Natural killer cell treated with Interleukin-12 subunit alpha and Interleukin-12 subunit beta and Interleukin-15 and Interleukin-18, amount 100 ng/mL, for 72 hours (primary cell): ENCODE measurements around the gene OSBPL9. TPM values are rescaled to one million over a fixed set of nuclear protein-coding genes. Genes with fewer than 3 reads are reported as not detected.

Experiments used
- ATAC-seq, 2 donors: fragments of 150-1000 bp; cut with Tn5 transposase in 1 of 2; sonication (Bioruptor Pico), chemical (Tn5 transposase) in 1 of 2; 2 replicates each; pipeline ENCODE4 v1.10.0; 2021
- DNase-seq: peaks from one replicate; pipeline ENCODE4 v3.0.0; 2022; ENCODE audit warnings: low spot score
- H3K27ac Mint-ChIP-seq, 2 donors: 1 replicate in 1 of 2; 2 replicates in 1 of 2; pipeline ENCODE4 v1.8.0; 2022; ENCODE audit warnings: mixed read lengths in 2 of 2, mild to moderate bottlenecking in 1 of 2, moderate library complexity in 1 of 2
- H3K27me3 Mint-ChIP-seq, 2 donors: 1 replicate in 1 of 2; 2 replicates in 1 of 2; pipeline ENCODE4 v1.8.0; 2022; ENCODE audit warnings: mixed read lengths in 2 of 2
- H3K36me3 Mint-ChIP-seq: one replicate; pipeline ENCODE4 v1.8.0; 2022; ENCODE audit warnings: mixed read lengths
- H3K4me1 Mint-ChIP-seq, 2 donors: 1 replicate in 1 of 2; 2 replicates in 1 of 2; pipeline ENCODE4 v1.8.0; 2022; ENCODE audit warnings: low read depth in 2 of 2, mixed read lengths in 2 of 2, mild to moderate bottlenecking in 1 of 2
- H3K4me3 Mint-ChIP-seq: one replicate; pipeline ENCODE4 v1.8.0; 2022; ENCODE audit warnings: mixed read lengths
- H3K9me3 Mint-ChIP-seq: 2 replicates; pipeline ENCODE4 v1.8.0; 2022; ENCODE audit warnings: mixed read lengths
- total RNA-seq, 2 donors: library from RNA; stranded (reverse); gene quantifications; one replicate each; pipeline ENCODE4 v1.2.3, GENCODE V29; 2022

The OSBPL9 gene
- total RNA-seq, 2 donors from 2014 or later = 55.6 to 55.7 TPM

DNA sequence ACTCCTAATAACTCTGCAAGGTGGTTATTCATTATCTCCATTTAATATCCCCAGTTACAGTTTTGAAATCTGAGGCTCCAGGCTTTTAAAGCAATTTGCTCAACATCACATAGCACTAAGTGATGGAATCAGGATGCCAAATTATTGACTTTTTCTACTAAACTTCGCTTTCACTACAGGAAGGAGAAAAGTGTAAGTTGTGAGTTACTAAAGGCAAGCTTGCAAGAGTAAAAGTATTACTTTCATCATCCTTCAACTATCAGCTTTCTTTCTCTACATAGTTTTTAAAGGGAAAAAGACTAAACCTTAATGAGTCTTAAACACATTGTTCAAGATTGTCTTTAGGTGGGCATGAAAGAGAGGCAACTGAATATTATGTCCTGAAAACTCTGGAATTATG is 1.8 kb downstream of the OSBPL9 start:
- Mint-ChIP-seq H3K9me3 (no peaks in the 10 kb centered on the region), H3K4me1 (peaks cover 22 to 30% of the 10 kb centered on the region in 2 donors), H3K27ac (no peak overlapping the region), H3K4me3 (no peak overlapping the region), H3K27me3 (no peaks in the 10 kb centered on the region), H3K36me3 (no peaks in the 10 kb centered on the region)
- ATAC-seq (no peak), DNase-seq (no peak)

DNA sequence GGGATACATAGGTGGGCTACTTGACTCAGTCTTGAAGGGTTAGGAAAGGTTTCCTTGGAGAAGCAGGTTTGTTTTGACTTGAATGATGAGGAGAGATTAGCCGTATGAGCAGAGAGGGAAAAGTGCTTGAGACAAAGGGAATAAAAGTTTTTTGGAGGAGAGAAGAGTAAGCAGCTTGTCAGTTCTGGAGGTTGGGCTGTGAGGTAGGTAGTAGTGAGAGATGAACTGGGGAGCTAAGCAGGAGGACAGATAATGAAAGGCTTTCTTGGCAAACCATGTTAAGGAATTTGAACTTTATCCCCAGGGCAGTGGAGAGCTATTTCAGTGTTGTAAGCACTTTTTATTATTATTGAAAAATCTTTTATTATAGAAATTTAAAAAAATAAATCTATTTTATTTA is 3.6 kb downstream of the OSBPL9 start:
- H3K36me3 Mint-ChIP-seq = no peaks in the 10 kb centered on the region
- H3K4me3 Mint-ChIP-seq = no peak overlapping the region
- DNase-seq = no peak
- H3K27me3 Mint-ChIP-seq = no peaks in the 10 kb centered on the region
- peaks cover 28 to 36% of the 10 kb centered on the region in 2 donors for H3K4me1 Mint-ChIP-seq
- H3K27ac Mint-ChIP-seq = no peak overlapping the region
- H3K9me3 Mint-ChIP-seq = no peaks in the 10 kb centered on the region
- ATAC-seq = no peak

DNA sequence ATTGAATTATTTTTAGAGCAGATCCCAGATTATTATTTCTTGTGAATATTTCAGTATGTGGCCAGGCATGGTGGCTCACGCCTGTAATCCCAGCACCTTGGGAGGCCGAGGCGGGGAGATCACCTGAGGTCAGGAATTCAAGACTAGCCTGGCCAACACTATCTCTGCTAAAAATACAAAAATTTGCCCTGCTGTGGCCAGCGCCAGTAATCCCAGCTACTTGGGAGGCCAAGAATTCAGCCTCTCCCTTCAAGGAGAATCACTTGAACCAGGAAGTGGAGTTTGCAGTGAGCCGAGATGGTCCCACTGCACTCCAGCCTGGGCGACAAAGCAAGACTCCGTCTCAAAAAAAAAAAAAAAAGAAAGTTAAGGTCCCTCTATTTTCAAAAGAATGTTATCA is 4.3 kb downstream of the OSBPL9 start:
- Mint-ChIP-seq H3K9me3 (no peaks in the 10 kb centered on the region), H3K4me3 (no peak overlapping the region), H3K36me3 (no peaks in the 10 kb centered on the region), H3K27ac (no peak overlapping the region), H3K4me1 (peaks cover 27 to 36% of the 10 kb centered on the region in 2 donors), H3K27me3 (no peaks in the 10 kb centered on the region)
- ATAC-seq (no peak), DNase-seq (no peak)

DNA sequence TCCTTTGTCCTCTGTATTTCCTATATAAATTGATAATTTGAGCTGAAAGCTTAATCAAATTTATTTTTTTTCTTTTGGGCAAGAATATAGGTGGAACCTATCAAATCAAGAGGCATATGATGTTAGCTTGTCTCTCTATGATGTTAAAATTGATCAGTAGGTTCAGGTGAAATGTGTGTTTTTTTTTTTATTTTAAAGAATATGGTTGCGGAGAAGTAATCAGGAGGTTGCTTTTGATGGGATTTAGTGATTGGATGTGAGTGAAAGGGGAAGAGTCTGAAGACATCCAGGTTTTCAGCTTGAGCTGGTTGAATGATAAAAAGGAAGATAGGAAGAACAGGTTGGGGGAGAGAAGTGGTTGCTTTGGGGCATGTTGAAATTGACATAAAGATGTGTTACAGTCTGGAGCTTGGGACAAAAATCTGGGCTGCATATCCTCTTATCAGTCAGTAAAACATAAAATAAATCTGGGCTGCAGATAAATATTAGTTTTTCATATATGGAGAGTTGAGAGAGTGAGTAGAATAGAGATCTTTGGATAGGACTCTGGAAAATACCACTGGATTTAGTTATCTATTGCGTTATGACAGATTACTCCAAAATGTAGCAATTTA is 5.1 kb downstream of the OSBPL9 start:
- H3K4me1 Mint-ChIP-seq = peaks cover 24 to 39% of the 10 kb centered on the region in 2 donors
- H3K27me3 Mint-ChIP-seq = no peaks in the 10 kb centered on the region
- H3K9me3 Mint-ChIP-seq = no peaks in the 10 kb centered on the region
- H3K4me3 Mint-ChIP-seq = no peak overlapping the region
- ATAC-seq = no peak
- DNase-seq = no peak
- H3K27ac Mint-ChIP-seq = no peak overlapping the region
- H3K36me3 Mint-ChIP-seq = no peaks in the 10 kb centered on the region

DNA sequence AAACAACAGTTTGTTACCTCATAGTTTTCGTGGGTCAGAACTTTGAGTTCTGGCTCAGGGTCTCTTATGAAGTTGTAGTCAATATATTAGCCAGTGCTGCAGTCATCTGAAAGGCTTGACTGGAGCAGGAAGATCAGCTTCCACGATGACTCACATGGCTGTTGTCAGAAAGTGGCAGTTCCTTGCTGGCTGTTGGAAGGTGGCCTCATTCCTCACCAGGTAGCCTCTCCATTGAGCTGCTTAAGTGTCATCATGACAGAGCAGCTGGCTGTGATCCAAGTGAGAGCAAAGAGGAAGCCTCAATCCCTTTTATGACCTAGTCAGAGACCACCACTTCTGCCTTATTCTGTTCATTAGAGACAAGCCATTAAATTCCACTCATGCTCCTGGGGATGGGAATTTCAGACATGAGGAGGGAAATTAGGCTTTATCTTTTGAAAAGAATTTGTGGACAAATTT is 5.6 kb downstream of the OSBPL9 start:
- Mint-ChIP-seq H3K4me1 (peaks cover 21 to 34% of the 10 kb centered on the region in 2 donors), H3K27me3 (no peaks in the 10 kb centered on the region), H3K9me3 (no peaks in the 10 kb centered on the region), H3K4me3 (no peak overlapping the region), H3K36me3 (no peaks in the 10 kb centered on the region), H3K27ac (no peak overlapping the region)
- ATAC-seq = no peak
- no peak for DNase-seq

DNA sequence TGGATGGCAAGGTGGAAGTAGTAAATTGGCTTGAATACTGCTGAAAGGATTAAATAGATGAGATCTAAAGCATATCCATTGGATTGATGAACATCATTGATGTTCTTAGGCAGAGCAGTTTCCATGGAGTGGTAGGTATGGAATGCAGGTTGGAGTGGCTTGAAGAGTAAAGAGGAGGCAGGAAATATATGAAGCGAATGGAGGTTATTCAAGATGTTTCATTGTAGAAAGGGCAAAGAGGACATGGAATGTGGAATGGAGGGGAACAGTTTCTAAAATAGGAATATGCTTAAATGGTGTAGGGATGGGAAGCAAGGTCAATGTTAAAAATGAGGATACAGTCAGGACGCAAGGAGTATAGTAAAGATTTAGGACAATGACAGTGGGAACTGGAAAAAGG is 6.1 kb downstream of the OSBPL9 start:
- Mint-ChIP-seq H3K9me3 (no peaks in the 10 kb centered on the region), H3K36me3 (no peaks in the 10 kb centered on the region), H3K4me3 (no peak overlapping the region), H3K4me1 (peaks cover 17 to 29% of the 10 kb centered on the region in 2 donors), H3K27me3 (no peaks in the 10 kb centered on the region), H3K27ac (no peak overlapping the region)
- ATAC-seq (no peak), DNase-seq (no peak)

DNA sequence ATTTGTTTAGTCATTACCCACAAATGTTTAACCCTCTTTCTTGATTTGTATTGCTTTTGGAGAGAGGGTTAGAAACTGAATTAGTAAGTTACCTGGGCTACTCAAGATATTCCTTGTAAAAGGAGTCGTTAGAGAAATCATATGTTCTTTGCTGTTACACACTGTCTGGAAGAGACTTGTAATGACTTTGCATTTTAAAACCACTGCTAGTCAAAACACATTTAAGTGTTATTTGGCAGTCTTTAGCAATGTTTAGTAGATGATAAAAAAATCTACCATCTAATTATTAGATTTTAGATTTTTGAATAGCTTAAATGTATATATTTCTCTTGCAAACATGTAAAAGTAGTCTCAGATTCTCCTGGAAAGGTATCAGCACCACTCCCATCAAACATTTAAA is 6.6 kb downstream of the OSBPL9 start:
- H3K4me1 Mint-ChIP-seq = peaks cover 14 to 25% of the 10 kb centered on the region in 2 donors
- ATAC-seq = no peak
- H3K27me3 Mint-ChIP-seq = no peaks in the 10 kb centered on the region
- H3K27ac Mint-ChIP-seq = no peak overlapping the region
- no peak overlapping the region for H3K4me3 Mint-ChIP-seq
- no peaks in the 10 kb centered on the region for H3K36me3 Mint-ChIP-seq
- DNase-seq = no peak
- H3K9me3 Mint-ChIP-seq = no peaks in the 10 kb centered on the region

DNA sequence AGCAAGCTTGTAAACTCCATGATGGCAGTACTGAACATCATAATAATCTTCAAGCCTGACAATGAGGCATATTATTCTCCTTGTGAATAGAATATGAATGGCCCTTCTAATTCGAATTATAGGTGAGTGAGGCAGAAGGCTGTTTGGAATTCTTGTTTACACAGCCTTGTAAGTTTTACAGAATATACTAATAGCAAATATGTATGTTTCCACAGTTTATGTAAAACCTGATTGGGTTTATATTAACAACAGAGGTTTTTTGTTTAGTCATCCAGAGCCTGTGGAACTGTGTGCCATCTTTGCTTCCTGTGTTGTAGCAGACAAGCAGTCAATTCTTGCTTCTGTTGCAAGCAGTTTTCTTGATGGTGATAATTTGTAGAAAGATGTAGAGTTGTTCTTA is 8.0 kb downstream of the OSBPL9 start:
- Mint-ChIP-seq H3K9me3 (no peaks in the 10 kb centered on the region), H3K27ac (no peak overlapping the region), H3K27me3 (no peaks in the 10 kb centered on the region), H3K4me3 (no peak overlapping the region), H3K4me1 (peaks cover 19 to 30% of the 10 kb centered on the region in 2 donors), H3K36me3 (no peaks in the 10 kb centered on the region)
- ATAC-seq = no peak
- no peak for DNase-seq

DNA sequence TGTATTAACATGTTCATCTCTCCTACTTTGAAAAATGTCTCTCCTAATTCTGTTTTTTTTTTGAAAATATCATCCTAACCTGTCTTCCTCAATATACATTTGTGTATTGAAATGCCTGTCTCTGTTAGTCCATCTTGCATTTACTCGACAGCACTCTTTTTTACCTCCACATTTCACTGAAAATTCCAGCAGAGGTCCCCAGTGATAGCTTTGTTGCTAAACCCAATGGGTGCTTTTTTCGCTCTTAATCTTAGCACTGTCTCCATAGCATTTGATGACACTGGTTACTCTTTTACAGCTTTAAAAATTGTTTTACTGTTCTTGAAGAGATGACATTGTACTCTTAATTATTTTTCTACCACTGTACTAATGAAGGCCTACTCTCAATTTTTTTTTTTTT is 10.8 kb downstream of the OSBPL9 start:
- DNase-seq (no peak), ATAC-seq (no peak)
- no peak overlapping the region for H3K4me3 Mint-ChIP-seq
- H3K36me3 Mint-ChIP-seq = no peaks in the 10 kb centered on the region
- no peak overlapping the region for H3K27ac Mint-ChIP-seq
- peaks cover 14 to 16% of the 10 kb centered on the region in 2 donors for H3K4me1 Mint-ChIP-seq
- H3K9me3 Mint-ChIP-seq = no peaks in the 10 kb centered on the region
- H3K27me3 Mint-ChIP-seq = no peaks in the 10 kb centered on the region

DNA sequence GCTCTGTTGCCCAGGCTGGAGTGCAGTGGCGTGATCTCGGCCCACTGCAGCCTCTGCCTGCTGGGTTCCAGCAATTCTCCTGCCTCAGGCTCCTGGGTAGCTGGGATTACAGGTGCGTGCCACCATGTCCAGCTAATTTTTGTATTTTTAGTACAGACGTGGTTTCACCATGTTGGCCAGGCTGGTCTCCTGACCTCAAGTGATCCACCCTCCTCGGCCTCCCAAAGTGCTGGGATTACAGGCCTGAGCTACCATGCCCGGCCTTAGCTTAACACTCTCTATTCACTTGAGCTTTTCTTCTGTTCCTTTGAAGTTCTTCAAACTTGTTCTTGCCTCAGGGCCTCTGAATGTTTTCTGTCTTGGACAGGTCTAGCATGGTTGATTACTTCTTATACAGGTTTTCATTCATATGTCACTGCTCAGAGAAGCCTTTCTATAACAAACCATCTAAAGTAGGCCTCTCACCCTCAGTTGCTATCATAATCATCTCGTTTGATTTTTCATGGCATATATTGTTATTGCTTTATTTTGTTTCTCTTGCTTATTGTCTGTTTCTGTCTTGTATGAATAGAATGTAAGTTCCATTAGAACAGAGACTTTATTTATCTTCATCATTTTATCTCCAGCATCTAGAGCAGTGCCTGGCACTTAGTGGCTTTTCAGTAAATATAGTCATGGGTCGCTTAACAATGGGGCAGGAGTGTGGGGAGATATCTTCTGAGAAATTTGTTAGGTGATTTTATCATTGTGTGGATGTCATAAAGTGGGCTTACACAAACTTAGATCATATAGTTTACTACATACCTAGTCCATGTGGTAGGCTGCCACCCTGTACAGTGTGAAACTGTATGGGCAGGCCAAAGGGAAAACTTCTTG is 12.1 kb downstream of the OSBPL9 start:
- Mint-ChIP-seq H3K36me3 (no peaks in the 10 kb centered on the region), H3K27me3 (no peaks in the 10 kb centered on the region), H3K9me3 (no peaks in the 10 kb centered on the region), H3K27ac (no peak overlapping the region), H3K4me3 (no peak overlapping the region), H3K4me1 (peaks cover 11 to 16% of the 10 kb centered on the region in 2 donors)
- no peak for DNase-seq
- ATAC-seq = no peak

DNA sequence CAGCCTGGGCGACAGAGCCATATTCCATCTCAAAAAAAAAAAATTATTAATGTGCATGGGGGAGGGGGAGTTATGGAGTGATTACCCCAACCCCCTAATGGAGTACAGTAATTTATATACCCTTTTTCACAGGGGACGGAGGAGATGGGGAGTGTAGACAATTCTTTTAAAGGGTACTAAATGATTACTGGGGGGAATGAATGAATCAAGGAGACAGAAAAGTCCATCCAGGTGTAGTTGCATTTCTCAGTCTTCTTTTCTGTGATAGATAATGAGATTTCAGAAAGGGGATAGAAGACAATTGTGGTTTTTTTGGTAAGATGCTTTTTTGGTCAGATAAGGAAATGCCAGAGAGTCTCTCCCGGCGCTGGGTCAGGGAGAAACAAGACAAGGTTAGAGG is 13.0 kb downstream of the OSBPL9 start:
- H3K4me1 Mint-ChIP-seq = peaks cover 7 to 13% of the 10 kb centered on the region in 2 donors
- no peaks in the 10 kb centered on the region for H3K36me3 Mint-ChIP-seq
- no peak overlapping the region for H3K27ac Mint-ChIP-seq
- no peaks in the 10 kb centered on the region for H3K27me3 Mint-ChIP-seq
- H3K9me3 Mint-ChIP-seq = no peaks in the 10 kb centered on the region
- ATAC-seq = no peak
- DNase-seq = no peak
- no peak overlapping the region for H3K4me3 Mint-ChIP-seq

DNA sequence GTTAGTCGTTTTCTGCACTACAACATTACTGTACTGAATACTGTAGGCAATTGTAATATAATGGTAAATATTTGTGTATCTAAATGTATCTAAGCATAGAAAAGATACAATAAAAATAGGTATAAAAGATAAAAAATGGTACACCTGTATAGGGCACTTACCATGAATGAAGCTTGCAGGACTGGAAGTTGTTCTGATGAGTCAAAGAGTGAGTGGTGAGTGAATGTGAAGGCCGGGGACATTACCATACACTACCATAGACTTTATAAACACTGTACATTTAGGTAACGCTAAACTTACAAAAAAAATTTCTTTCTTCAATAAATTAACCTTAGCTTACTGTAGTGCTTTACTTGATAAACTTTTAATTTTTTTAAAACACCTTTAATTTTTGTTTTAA is 13.5 kb downstream of the OSBPL9 start:
- Mint-ChIP-seq H3K36me3 (no peaks in the 10 kb centered on the region), H3K4me3 (no peak overlapping the region), H3K27ac (no peak overlapping the region), H3K27me3 (no peaks in the 10 kb centered on the region), H3K9me3 (no peaks in the 10 kb centered on the region), H3K4me1 (peaks cover 6 to 10% of the 10 kb centered on the region in 2 donors)
- no peak for DNase-seq
- no peak for ATAC-seq

DNA sequence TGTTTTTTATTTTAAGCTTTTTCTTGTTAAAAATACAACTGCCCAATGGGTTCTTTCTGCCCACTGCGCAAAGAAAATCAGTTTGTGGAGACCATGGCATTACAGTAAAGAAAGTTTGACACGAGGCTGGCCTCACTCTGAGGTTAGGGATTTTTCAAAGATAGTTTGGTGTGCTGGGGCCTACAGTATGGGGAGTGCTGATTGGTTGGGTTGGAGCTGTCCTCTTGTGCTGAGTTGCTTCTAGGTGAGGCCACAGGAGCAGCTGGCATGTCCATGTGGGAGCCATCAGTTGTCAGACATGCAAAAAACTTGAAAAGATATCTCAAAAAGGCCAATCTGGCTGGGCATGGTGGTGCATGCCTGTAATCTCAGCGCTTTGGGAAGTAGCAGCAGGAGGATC is 14.0 kb downstream of the OSBPL9 start:
- no peaks in the 10 kb centered on the region for H3K9me3 Mint-ChIP-seq
- H3K4me3 Mint-ChIP-seq = no peak overlapping the region
- H3K36me3 Mint-ChIP-seq = no peaks in the 10 kb centered on the region
- no peak for ATAC-seq
- no peak for DNase-seq
- H3K4me1 Mint-ChIP-seq = peaks cover 6 to 10% of the 10 kb centered on the region in 2 donors
- H3K27ac Mint-ChIP-seq = no peak overlapping the region
- H3K27me3 Mint-ChIP-seq = no peaks in the 10 kb centered on the region

DNA sequence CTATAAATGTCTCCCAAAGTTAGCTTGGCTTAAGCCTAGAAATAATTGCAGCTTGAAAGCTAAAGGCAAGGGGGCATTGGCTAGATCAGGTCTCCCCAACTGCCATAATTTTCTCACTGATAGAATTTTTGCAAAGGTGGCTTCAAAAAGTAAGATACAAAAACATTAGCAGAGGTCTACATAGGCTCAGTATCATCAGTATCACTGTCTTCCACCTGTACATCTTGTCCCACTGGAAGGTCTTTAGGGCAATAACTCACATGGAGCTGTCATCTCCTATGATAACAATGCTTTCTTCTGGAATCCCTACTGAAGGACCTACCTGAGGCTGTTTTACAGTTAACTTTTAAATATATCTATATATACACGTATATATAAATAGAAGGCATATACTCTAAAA is 14.9 kb downstream of the OSBPL9 start:
- no peaks in the 10 kb centered on the region for H3K36me3 Mint-ChIP-seq
- ATAC-seq (no peak), DNase-seq (no peak)
- no peaks in the 10 kb centered on the region for H3K9me3 Mint-ChIP-seq
- no peak overlapping the region for H3K27ac Mint-ChIP-seq
- H3K4me3 Mint-ChIP-seq = no peak overlapping the region
- peaks cover 6 to 8% of the 10 kb centered on the region in 2 donors for H3K4me1 Mint-ChIP-seq
- no peaks in the 10 kb centered on the region for H3K27me3 Mint-ChIP-seq
